Activated B cell treated with CpG ODN at 0.5 μM for 24 hours (primary cell): Measurements from ENCODE around the gene PDIA4. TPM values are rescaled to one million over a fixed set of nuclear protein-coding genes. Genes with fewer than 3 reads are reported as not detected.

ENCODE experiments used
- ATAC-seq: fragments of 200-7000 bp; cut with Tn5 transposase; one replicate; pipeline ENCODE4 v1.10.0; 2021; ENCODE audit warnings: low read depth, mild to moderate bottlenecking, moderate library complexity
- CTCF ChIA-PET: fragments of 350-600 bp; sonication (Branson Sonifier 250); formaldehyde crosslinking; loops from one replicate; lab custom pipeline; 2021; ENCODE audit warnings: antibody characterized with exemption; lab: Charles Lee
- POLR2A ChIA-PET: fragments of 350-600 bp; sonication (Branson Sonifier 250); formaldehyde crosslinking; loops from one replicate; lab custom pipeline; 2021; ENCODE audit warnings: antibody characterized with exemption; lab: Charles Lee
- DNase-seq: peaks from one replicate; pipeline ENCODE4 v3.0.0; 2022
- H3K27ac Mint-ChIP-seq: one replicate; pipeline ENCODE4 v1.8.0; 2020; ENCODE audit warnings: mixed read lengths
- H3K27me3 Mint-ChIP-seq: one replicate; pipeline ENCODE4 v1.8.0; 2021; ENCODE audit warnings: mixed read lengths
- H3K36me3 Mint-ChIP-seq: one replicate; pipeline ENCODE4 v1.8.0; 2021; ENCODE audit warnings: low read depth, mixed read lengths
- H3K4me1 Mint-ChIP-seq: one replicate; pipeline ENCODE4 v1.8.0; 2021; ENCODE audit warnings: mixed read lengths
- H3K4me3 Mint-ChIP-seq: one replicate; pipeline ENCODE4 v1.8.0; 2020; ENCODE audit warnings: mild to moderate bottlenecking, mixed read lengths
- H3K9me3 Mint-ChIP-seq: one replicate; pipeline ENCODE4 v1.8.0; 2020; ENCODE audit warnings: mixed read lengths
- CTCF ChIP-seq: fragments of 200-600 bp; IDR thresholded peaks from one replicate; pipeline ENCODE4 v1.8.0; 2022; ENCODE audit warnings: antibody characterized with exemption, mild to moderate bottlenecking
- intact Hi-C: fragments of 100-400 bp; cut with micrococcal nuclease; formaldehyde crosslinking; loops from one replicate; pipeline ENCODE4 v1.15.1; 2024
- total RNA-seq: library from RNA; stranded (reverse); gene quantifications from 2 replicates; pipeline ENCODE4 v1.2.3, GENCODE V29; 2022

PDIA4 gene
- total RNA-seq, 1 donor from 2014 or later: 59.4 TPM

- Mint-ChIP-seq H3K36me3 (no peaks in the 10 kb centered on the region), H3K9me3 (no peaks in the 10 kb centered on the region), H3K4me3 (no peak overlapping the region), H3K4me1 (no peaks in the 10 kb centered on the region), H3K27ac (no peak overlapping the region), H3K27me3 (peaks cover 2% of the 10 kb centered on the region)
- no peak for TF ChIP-seq CTCF
- intact Hi-C loops: no loop called here
- ChIA-PET POLR2A (interaction anchor here (0.6 kb wide), 1 partner anchor 20 kb away, joined by 4 read pairs; no protein-coding TSS in a partner anchor), CTCF (no interaction called here)
- no peak for ATAC-seq
- no peak for DNase-seq
Observed at GRCh38 chr7:148953676-148954075, 74.6 kb downstream of the PDIA4 start.

Other genes starting within 250 kb of the PDIA4 start
- 17.6 and 19.6 TPM in 2 replicates for gene EZH2, start 144.2 kb downstream of the PDIA4 start, total RNA-seq
- gene ZNF786, start 62.2 kb upstream of the PDIA4 start, total RNA-seq: 9.2 and 11.0 TPM in 2 replicates
- 1.4 and 1.9 TPM in 2 replicates for gene ZNF425, start 97.8 kb upstream of the PDIA4 start, total RNA-seq
- gene ZNF398, start 118.9 kb upstream of the PDIA4 start, total RNA-seq: 15.1 and 17.3 TPM in 2 replicates
- 21.6 and 21.7 TPM in 2 replicates for gene ZNF282, start 167.0 kb upstream of the PDIA4 start, total RNA-seq
- 17.0 and 21.0 TPM in 2 replicates for gene ZNF212, start 211.1 kb upstream of the PDIA4 start, total RNA-seq
- 28.5 and 34.1 TPM in 2 replicates for gene ZNF783, start 233.7 kb upstream of the PDIA4 start, total RNA-seq